BLaER1 (cell line): ENCODE measurements around the gene NOC2L.

Source experiments
- H3K27ac ChIP-seq: shearing (Covaris generic); formaldehyde crosslinking; 2 replicates; pipeline ENCODE4 v1.8.1; 2022
- H3K27me3 ChIP-seq: shearing (Covaris generic); formaldehyde crosslinking; 2 replicates; pipeline ENCODE4 v1.8.1; 2022
- H3K36me3 ChIP-seq: shearing (Covaris generic); formaldehyde crosslinking; 2 replicates; pipeline ENCODE4 v1.8.1; 2022
- H3K4me1 ChIP-seq: shearing (Covaris generic); formaldehyde crosslinking; 2 replicates; pipeline ENCODE4 v1.8.1; 2022
- H3K4me2 ChIP-seq: shearing (Covaris generic); formaldehyde crosslinking; 2 replicates; pipeline ENCODE4 v1.8.1; 2022
- H3K4me3 ChIP-seq: shearing (Covaris generic); formaldehyde crosslinking; 2 replicates; pipeline ENCODE4 v1.8.1; 2022
- H3K9ac ChIP-seq: shearing (Covaris generic); formaldehyde crosslinking; 2 replicates; pipeline ENCODE4 v1.8.1; 2022
- H3K9me3 ChIP-seq: shearing (Covaris generic); formaldehyde crosslinking; 2 replicates; pipeline ENCODE4 v1.8.1; 2022
- H4K20me1 ChIP-seq: shearing (Covaris generic); formaldehyde crosslinking; 2 replicates; pipeline ENCODE4 v1.8.1; 2022
- Cebpa-rat ChIP-seq: shearing (Covaris generic); IDR thresholded peaks from 2 replicates; pipeline ENCODE4 v1.8.1; 2022

NOC2L gene

GRCh38 chr1:897226-897625, 61.8 kb downstream of the NOC2L start:
- Histone ChIP-seq H3K27ac (no peak overlapping the region), H3K4me3 (no peak overlapping the region), H4K20me1 (no peaks in the 10 kb centered on the region), H3K4me2 (no peak overlapping the region), H3K9ac (no peak overlapping the region), H3K4me1 (no peaks in the 10 kb centered on the region), H3K27me3 (peaks cover 18% of the 10 kb centered on the region), H3K36me3 (no peaks in the 10 kb centered on the region), H3K9me3 (peaks cover 8% of the 10 kb centered on the region; the same call in 1 of the 2 replicates)
- no peak for TF ChIP-seq Cebpa-rat
